ENCODE data around the gene RSRC1.

DNA sequence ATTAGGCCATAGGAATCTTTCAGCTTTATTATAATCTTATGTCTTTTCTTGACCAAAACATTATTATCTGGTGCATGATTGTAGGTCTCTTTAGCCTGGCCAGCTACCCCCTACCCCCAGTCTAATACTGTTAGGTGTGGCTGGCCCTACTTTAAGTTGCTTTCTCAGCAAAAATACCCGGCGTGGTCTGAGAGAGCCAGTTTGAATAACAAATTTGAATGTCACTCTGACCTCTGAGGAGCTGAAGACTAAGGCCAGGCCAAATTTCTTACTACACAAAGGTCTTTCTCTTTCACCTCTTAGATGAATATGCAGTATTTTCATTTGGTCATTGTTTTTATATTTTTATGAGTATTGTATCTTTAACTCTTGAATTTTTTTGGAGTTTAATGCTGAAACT, 272.6 kb downstream of the RSRC1 start:
- TF ChIP-seq POLR2A (IDR thresholded peaks at IDR 0.05; ENCODE audit: low read length) (no peak), GATA1 (IDR thresholded peaks at IDR 0.05; ENCODE audit: low read depth, low read length) (no peak)
